Activated CD4-positive, alpha-beta memory T cell treated with anti-CD3 and anti-CD28 coated beads, Interleukin-2, amount 10 ng/mL, durations not matched to agents 7 days and 5 days (primary cell): ENCODE measurements around the gene SYNE3. TPM values are rescaled to one million over a fixed set of nuclear protein-coding genes. Genes with fewer than 3 reads are reported as not detected.

ENCODE experiments used
- CTCF ChIA-PET: fragments of 350-600 bp; sonication (Branson Sonifier 250); formaldehyde crosslinking; loops from one replicate; lab custom pipeline; 2021; ENCODE audit warnings: antibody characterized with exemption, inconsistent platforms; lab: Charles Lee
- POLR2A ChIA-PET: fragments of 350-600 bp; sonication (Branson Sonifier 250); formaldehyde crosslinking; loops from one replicate; lab custom pipeline; 2021; ENCODE audit warnings: antibody characterized with exemption; lab: Charles Lee
- DNase-seq: peaks from one replicate; pipeline ENCODE4 v3.0.0-alpha.2; 2020
- H3K27ac Mint-ChIP-seq: one replicate; pipeline ENCODE4 v1.8.0; 2021; ENCODE audit warnings: mild to moderate bottlenecking, mixed read lengths
- H3K27me3 Mint-ChIP-seq: one replicate; pipeline ENCODE4 v1.8.0; 2021; ENCODE audit warnings: mixed read lengths
- H3K36me3 Mint-ChIP-seq: one replicate; pipeline ENCODE4 v1.8.0; 2021; ENCODE audit warnings: low read depth, mixed read lengths
- H3K4me1 Mint-ChIP-seq: one replicate; pipeline ENCODE4 v1.8.0; 2021; ENCODE audit warnings: mixed read lengths
- H3K4me3 Mint-ChIP-seq: one replicate; pipeline ENCODE4 v1.8.0; 2021; ENCODE audit warnings: mild to moderate bottlenecking, mixed read lengths
- H3K9me3 Mint-ChIP-seq: one replicate; pipeline ENCODE4 v1.8.0; 2021; ENCODE audit warnings: mixed read lengths
- total RNA-seq, 2 experiments: library from RNA; stranded (reverse); gene quantifications; one replicate each; pipeline ENCODE4 v1.2.3, GENCODE V29; 2021

SYNE3 gene
- total RNA-seq, 2 experiments from 2014 or later, result 86.2 to 89.5 TPM

GRCh38 chr14:95537298-95538089 is 21.0 kb upstream of the SYNE3 start:
- no peak for DNase-seq
- H3K27ac Mint-ChIP-seq, result no peak overlapping the region
- H3K4me1 Mint-ChIP-seq, result peaks cover 38% of the 10 kb centered on the region
- ChIA-PET CTCF (interaction anchor here (1.1 to 2.7 kb wide), 6 partner anchors 11 to 112 kb away, joined by 3 to 12 read pairs (median 4); partner anchors contain the start of gene SYNE3), POLR2A (interaction anchor here (1.3 to 7.5 kb wide), 4 partner anchors 16 to 95 kb away, joined by 4 to 199 read pairs (median 52); partner anchors contain the start of gene SYNE3)
- peaks cover 11% of the 10 kb centered on the region for H3K36me3 Mint-ChIP-seq
- no peaks in the 10 kb centered on the region for H3K27me3 Mint-ChIP-seq
- no peaks in the 10 kb centered on the region for H3K9me3 Mint-ChIP-seq
- no peak overlapping the region for H3K4me3 Mint-ChIP-seq

- Mint-ChIP-seq H3K27me3 (no peaks in the 10 kb centered on the region), H3K4me3 (peak overlapping the region; percentile 92), H3K27ac (no peak overlapping the region), H3K36me3 (peaks cover 16% of the 10 kb centered on the region), H3K4me1 (peaks cover 45% of the 10 kb centered on the region), H3K9me3 (no peaks in the 10 kb centered on the region)
- CTCF ChIA-PET, result interaction anchor here (0.8 to 2.7 kb wide), 7 partner anchors 10 to 111 kb away, joined by 3 to 12 read pairs (median 4); partner anchors contain the start of gene SYNE3
- POLR2A ChIA-PET, result interaction anchor here (1.2 to 7.5 kb wide), 6 partner anchors 8 to 95 kb away, joined by 3 to 199 read pairs (median 5); partner anchors contain the start of gene SYNE3
- no peak for DNase-seq
Observed at GRCh38 chr14:95536671-95537070, 20.2 kb upstream of the SYNE3 start.

- peak overlapping the region; percentile 80 for H3K27ac Mint-ChIP-seq
- no peak for DNase-seq
- POLR2A ChIA-PET, result interaction anchor here (0.8 to 7.5 kb wide), 8 partner anchors 9 to 94 kb away, joined by 3 to 199 read pairs (median 4); partner anchors contain the start of gene SYNE3
- peaks cover 16% of the 10 kb centered on the region for H3K36me3 Mint-ChIP-seq
- H3K9me3 Mint-ChIP-seq, result no peaks in the 10 kb centered on the region
- peaks cover 51% of the 10 kb centered on the region for H3K4me1 Mint-ChIP-seq
- CTCF ChIA-PET, result interaction anchor here (0.8 to 2.7 kb wide), 6 partner anchors 9 to 110 kb away, joined by 3 to 12 read pairs (median 4); partner anchors contain the start of gene SYNE3
- no peaks in the 10 kb centered on the region for H3K27me3 Mint-ChIP-seq
- H3K4me3 Mint-ChIP-seq, result peak overlapping the region; percentile 92
Observed at GRCh38 chr14:95536036-95536593, 19.7 kb upstream of the SYNE3 start.

GRCh38 chr14:95535226-95536021 is 19.0 kb upstream of the SYNE3 start:
- H3K36me3 Mint-ChIP-seq, result peaks cover 17% of the 10 kb centered on the region
- ChIA-PET CTCF (interaction anchor here (1.4 to 2.7 kb wide), 3 partner anchors 12 to 93 kb away, joined by 3 to 16 read pairs (median 12); no protein-coding TSS in a partner anchor), POLR2A (interaction anchor here (0.8 to 7.5 kb wide), 12 partner anchors 9 to 97 kb away, joined by 3 to 199 read pairs (median 4); partner anchors contain the start of gene SYNE3)
- peak overlapping the region; percentile 92 for H3K4me3 Mint-ChIP-seq
- no peaks in the 10 kb centered on the region for H3K9me3 Mint-ChIP-seq
- H3K27ac Mint-ChIP-seq, result peak overlapping the region; percentile 80
- peaks cover 57% of the 10 kb centered on the region for H3K4me1 Mint-ChIP-seq
- DNase-seq, result peak; percentile 35
- H3K27me3 Mint-ChIP-seq, result no peaks in the 10 kb centered on the region

GRCh38 chr14:95534299-95535225 is 18.1 kb upstream of the SYNE3 start, which contains the start of gene GLRX5:
TSS of gene GLRX5 (plus strand) at chr14:95535050. CDS start at chr14:95535090, 40 bp downstream.
- H3K4me1 Mint-ChIP-seq, result peaks cover 64% of the 10 kb centered on the region
- ChIA-PET POLR2A (interaction anchor here (0.7 to 7.5 kb wide), 14 partner anchors 13 to 377 kb away, joined by 3 to 199 read pairs (median 4); partner anchors contain the start of genes DICER1 and SYNE3), CTCF (interaction anchor here (1.3 to 3.0 kb wide), 8 partner anchors 11 to 92 kb away, joined by 3 to 16 read pairs (median 8); no protein-coding TSS in a partner anchor)
- H3K36me3 Mint-ChIP-seq, result peaks cover 18% of the 10 kb centered on the region
- H3K9me3 Mint-ChIP-seq, result no peaks in the 10 kb centered on the region
- H3K27me3 Mint-ChIP-seq, result no peaks in the 10 kb centered on the region
- peak within 1 kb of the TSS; percentile 92 for H3K4me3 Mint-ChIP-seq
- DNase-seq, result peak; percentile 99
- peak within 1 kb of the TSS; percentile 85 for H3K27ac Mint-ChIP-seq

GRCh38 chr14:95533822-95534221 is 17.4 kb upstream of the SYNE3 start:
- Mint-ChIP-seq H3K36me3 (peaks cover 22% of the 10 kb centered on the region), H3K4me3 (peak overlapping the region; percentile 92), H3K27ac (peak overlapping the region; percentile 85), H3K4me1 (peaks cover 70% of the 10 kb centered on the region), H3K27me3 (no peaks in the 10 kb centered on the region), H3K9me3 (no peaks in the 10 kb centered on the region)
- DNase-seq, result no peak
- ChIA-PET POLR2A (interaction anchor here (0.6 to 7.5 kb wide), 14 partner anchors 12 to 376 kb away, joined by 3 to 199 read pairs (median 4); partner anchors contain the start of genes DICER1 and SYNE3), CTCF (interaction anchor here (0.7 to 3.0 kb wide), 9 partner anchors 10 to 305 kb away, joined by 3 to 16 read pairs (median 6); partner anchors contain the start of gene SYNE3)

GRCh38 chr14:95533391-95533821 is 17.0 kb upstream of the SYNE3 start:
- Mint-ChIP-seq H3K36me3 (peaks cover 22% of the 10 kb centered on the region), H3K9me3 (no peaks in the 10 kb centered on the region)

GRCh38 chr14:95531969-95532368 is 15.5 kb upstream of the SYNE3 start:
- DNase-seq, result no peak
- Mint-ChIP-seq H3K27me3 (no peaks in the 10 kb centered on the region), H3K4me1 (peaks cover 64% of the 10 kb centered on the region), H3K4me3 (peak overlapping the region; percentile 92), H3K36me3 (peaks cover 22% of the 10 kb centered on the region), H3K9me3 (no peaks in the 10 kb centered on the region), H3K27ac (peak overlapping the region; percentile 85)
- ChIA-PET CTCF (interaction anchor here (0.9 to 3.0 kb wide), 5 partner anchors 12 to 79 kb away, joined by 3 to 14 read pairs (median 4); no protein-coding TSS in a partner anchor), POLR2A (interaction anchor here (1.5 to 7.5 kb wide), 3 partner anchors 10 to 68 kb away, joined by 4 to 199 read pairs (median 99); partner anchors contain the start of gene SYNE3)

More at GRCh38 chr14:95533391-95533821, 17.0 kb upstream of the SYNE3 start:
- peak overlapping the region; percentile 92 for H3K4me3 Mint-ChIP-seq
- H3K27me3 Mint-ChIP-seq, result no peaks in the 10 kb centered on the region
- DNase-seq, result no peak
- ChIA-PET CTCF (interaction anchor here (0.7 to 3.0 kb wide), 7 partner anchors 10 to 305 kb away, joined by 3 to 16 read pairs (median 8); partner anchors contain the start of gene SYNE3), POLR2A (interaction anchor here (0.6 to 7.5 kb wide), 12 partner anchors 11 to 376 kb away, joined by 3 to 199 read pairs (median 4); partner anchors contain the start of genes DICER1 and SYNE3)
- H3K4me1 Mint-ChIP-seq, result peaks cover 67% of the 10 kb centered on the region
- H3K27ac Mint-ChIP-seq, result peak overlapping the region; percentile 85

GRCh38 chr14:95531473-95531872 is 15.0 kb upstream of the SYNE3 start:
- Mint-ChIP-seq H3K9me3 (no peaks in the 10 kb centered on the region), H3K4me3 (no peak overlapping the region), H3K4me1 (peaks cover 63% of the 10 kb centered on the region), H3K27me3 (no peaks in the 10 kb centered on the region), H3K36me3 (peaks cover 22% of the 10 kb centered on the region), H3K27ac (peak overlapping the region; percentile 85)
- no peak for DNase-seq
- POLR2A ChIA-PET, result interaction anchor here (1.4 to 7.5 kb wide), 4 partner anchors 10 to 68 kb away, joined by 4 to 199 read pairs (median 52); partner anchors contain the start of gene SYNE3
- CTCF ChIA-PET, result interaction anchor here (0.9 to 2.2 kb wide), 6 partner anchors 11 to 89 kb away, joined by 3 to 11 read pairs (median 4); no protein-coding TSS in a partner anchor

GRCh38 chr14:95530473-95531276 is 14.2 kb upstream of the SYNE3 start:
- Mint-ChIP-seq H3K27ac (peak overlapping the region; percentile 47), H3K4me3 (no peak overlapping the region), H3K4me1 (peaks cover 63% of the 10 kb centered on the region), H3K36me3 (peaks cover 20% of the 10 kb centered on the region), H3K27me3 (no peaks in the 10 kb centered on the region), H3K9me3 (no peaks in the 10 kb centered on the region)
- no peak for DNase-seq
- ChIA-PET CTCF (interaction anchor here (0.9 to 2.2 kb wide), 5 partner anchors 10 to 88 kb away, joined by 3 to 11 read pairs (median 4); no protein-coding TSS in a partner anchor), POLR2A (interaction anchor here (1.4 to 6.8 kb wide), 2 partner anchors 16 to 26 kb away, joined by 5 to 99 read pairs; partner anchors contain the start of gene SYNE3)
